Mesothelial cell of epicardium (in vitro differentiated cells): ENCODE results near the gene ZNF853. TPM values are rescaled to one million over a fixed set of nuclear protein-coding genes. Genes with fewer than 3 reads are reported as not detected.
A peak's percentile ranks its signal among the peaks of the same experiment; 100 is the strongest.

Experiments used
- DNase-seq, 2 experiments: peaks; one replicate each; pipeline ENCODE4 v3.0.0; 2021; ENCODE audit warnings: low spot score in 2 of 2; ENCODE audit not compliant: unreplicated experiment in 2 of 2
- H3K27ac Mint-ChIP-seq: 2 replicates; pipeline ENCODE4 v1.8.0; 2021; ENCODE audit warnings: mixed read lengths
- H3K27me3 Mint-ChIP-seq: 2 replicates; pipeline ENCODE4 v1.8.0; 2021; ENCODE audit warnings: low read depth, mixed read lengths
- H3K36me3 Mint-ChIP-seq: 2 replicates; pipeline ENCODE4 v1.8.0; 2021; ENCODE audit warnings: mixed read lengths
- H3K4me1 Mint-ChIP-seq: 2 replicates; pipeline ENCODE4 v1.8.0; 2021; ENCODE audit warnings: mixed read lengths
- H3K4me3 Mint-ChIP-seq: 2 replicates; pipeline ENCODE4 v1.8.0; 2021; ENCODE audit warnings: mild to moderate bottlenecking, moderate library complexity, mixed read lengths
- H3K9me3 Mint-ChIP-seq: 2 replicates; pipeline ENCODE4 v1.8.0; 2021; ENCODE audit warnings: mixed read lengths
- CTCF ChIP-seq: fragments of 200-600 bp; sonication (generic); IDR thresholded peaks from one replicate; pipeline ENCODE4 v1.5.0; 2021; ENCODE audit warnings: antibody characterized with exemption; ENCODE audit not compliant: unreplicated experiment
- total RNA-seq: library from RNA; stranded (reverse); gene quantifications from 3 replicates; pipeline ENCODE4 v1.2.1, GENCODE V29; 2021

Gene ZNF853
- total RNA-seq = 22.7 to 23.5 TPM (median 22.9 TPM) in 3 replicates

GRCh38 chr7:6614953-6615722, at the start of gene ZNF853:
Gene ZNF853, plus strand, starts transcription at chr7:6615610. Its CDS starts 565 bp downstream, at chr7:6616175.
- H3K36me3 Mint-ChIP-seq = peaks cover 3% of the 10 kb centered on the region
- no peaks in the 10 kb centered on the region for H3K27me3 Mint-ChIP-seq
- DNase-seq = peak in 1 of 2 experiments; percentile 48
- H3K9me3 Mint-ChIP-seq = no peaks in the 10 kb centered on the region
- peak within 1 kb of the TSS; percentile 26 for H3K27ac Mint-ChIP-seq
- H3K4me1 Mint-ChIP-seq = peaks cover 13% of the 10 kb centered on the region
- H3K4me3 Mint-ChIP-seq = peak within 1 kb of the TSS; percentile 74
- TF ChIP-seq CTCF = no peak

GRCh38 chr7:6565655-6566054, 49.8 kb upstream of the ZNF853 start:
- no peaks in the 10 kb centered on the region for H3K36me3 Mint-ChIP-seq
- no peaks in the 10 kb centered on the region for H3K4me1 Mint-ChIP-seq
- H3K9me3 Mint-ChIP-seq = no peaks in the 10 kb centered on the region
- no peak for DNase-seq
- no peak overlapping the region for H3K4me3 Mint-ChIP-seq
- no peak overlapping the region for H3K27ac Mint-ChIP-seq
- TF ChIP-seq CTCF = no peak
- peaks cover 9% of the 10 kb centered on the region for H3K27me3 Mint-ChIP-seq

GRCh38 chr7:6567886-6568285, 47.5 kb upstream of the ZNF853 start:
- no peaks in the 10 kb centered on the region for H3K9me3 Mint-ChIP-seq
- no peak for DNase-seq
- no peaks in the 10 kb centered on the region for H3K4me1 Mint-ChIP-seq
- no peak for TF ChIP-seq CTCF
- H3K36me3 Mint-ChIP-seq = no peaks in the 10 kb centered on the region
- H3K4me3 Mint-ChIP-seq = no peak overlapping the region
- peaks cover 13% of the 10 kb centered on the region for H3K27me3 Mint-ChIP-seq
- no peak overlapping the region for H3K27ac Mint-ChIP-seq

GRCh38 chr7:6571160-6571779, 44.1 kb upstream of the ZNF853 start:
- no peak for DNase-seq
- Mint-ChIP-seq H3K36me3 (no peaks in the 10 kb centered on the region), H3K27me3 (peaks cover 4% of the 10 kb centered on the region), H3K4me3 (no peak overlapping the region), H3K9me3 (no peaks in the 10 kb centered on the region), H3K27ac (no peak overlapping the region), H3K4me1 (no peaks in the 10 kb centered on the region)
- TF ChIP-seq CTCF = no peak

DNA sequence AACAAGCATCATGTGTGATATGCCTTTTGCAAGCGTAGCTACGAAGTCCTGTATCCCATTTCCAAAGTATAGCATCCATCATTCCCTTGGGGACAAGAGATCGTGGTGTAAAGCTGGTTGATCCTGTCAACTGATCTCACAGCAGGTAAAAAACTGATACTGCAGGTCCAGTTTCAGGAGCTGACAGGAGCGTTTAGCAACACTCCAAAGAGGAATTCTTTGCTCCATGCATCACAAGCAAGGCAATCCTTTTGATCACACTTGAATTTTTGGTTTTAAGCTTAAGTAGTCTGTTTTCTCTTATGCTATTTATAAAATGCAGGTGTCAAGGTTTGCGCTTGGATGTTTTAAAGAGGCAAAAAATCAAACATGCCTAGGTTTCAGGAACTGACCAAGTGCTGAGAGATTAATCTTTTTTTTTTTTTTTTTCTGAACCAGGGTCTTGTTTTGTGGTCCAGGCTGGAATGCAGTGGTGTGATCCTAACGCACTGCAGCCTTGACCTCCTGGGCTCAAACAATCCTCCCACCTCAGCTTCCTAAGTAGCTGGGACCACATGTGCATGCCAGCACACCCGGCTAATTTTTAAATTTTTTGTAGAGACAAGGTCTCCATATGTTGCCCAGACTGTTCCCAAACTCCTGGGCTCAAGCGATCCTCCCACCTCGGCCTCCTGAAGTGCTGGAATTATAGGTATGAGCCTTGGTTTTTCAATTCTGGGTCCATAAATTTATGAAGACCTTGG, 40.0 kb upstream of the ZNF853 start:
- Mint-ChIP-seq H3K27ac (peak overlapping the region; percentile 71), H3K4me3 (peak overlapping the region; percentile 62), H3K4me1 (peaks cover 5% of the 10 kb centered on the region), H3K27me3 (peaks cover 4% of the 10 kb centered on the region), H3K36me3 (peaks cover 6% of the 10 kb centered on the region), H3K9me3 (no peaks in the 10 kb centered on the region)
- no peak for DNase-seq
- TF ChIP-seq CTCF = no peak
